Peyer's patch (tissue), 4 donors: ENCODE measurements around the gene OR10G7.

ENCODE experiments used
- CTCF ChIP-seq, 6 experiments: fragments of 450-650 bp in 4 of 6; fragments of 200-600 bp in 2 of 6; sonication (generic) in 1 of 6; IDR thresholded peaks; one replicate each; pipeline ENCODE4 v1.5.1; 2017 to 2019; ENCODE audit warnings: antibody characterized with exemption in 6 of 6, mild to moderate bottlenecking in 3 of 6, moderate library complexity in 1 of 6
- POLR2A ChIP-seq, 2 donors: fragments of 450-650 bp; IDR thresholded peaks; one replicate each; pipeline ENCODE4 v1.5.1; 2017; ENCODE audit warnings: antibody characterized with exemption in 2 of 2, mild to moderate bottlenecking in 2 of 2, moderate library complexity in 2 of 2

- no peak for TF ChIP-seq CTCF (IDR thresholded peaks at IDR 0.05)
- no peak for TF ChIP-seq POLR2A (IDR thresholded peaks at IDR 0.05)
These were observed 27.5 kb upstream of the OR10G7 start for GRCh38 chr11:124068601-124069110.
